OCI-M1 (cell line): ENCODE results near the gene SCG3.

Experiments used
- DNase-seq: peaks from one replicate; lab custom pipeline; 2025; lab: John Stamatoyannopoulos, UW

The SCG3 gene

DNA sequence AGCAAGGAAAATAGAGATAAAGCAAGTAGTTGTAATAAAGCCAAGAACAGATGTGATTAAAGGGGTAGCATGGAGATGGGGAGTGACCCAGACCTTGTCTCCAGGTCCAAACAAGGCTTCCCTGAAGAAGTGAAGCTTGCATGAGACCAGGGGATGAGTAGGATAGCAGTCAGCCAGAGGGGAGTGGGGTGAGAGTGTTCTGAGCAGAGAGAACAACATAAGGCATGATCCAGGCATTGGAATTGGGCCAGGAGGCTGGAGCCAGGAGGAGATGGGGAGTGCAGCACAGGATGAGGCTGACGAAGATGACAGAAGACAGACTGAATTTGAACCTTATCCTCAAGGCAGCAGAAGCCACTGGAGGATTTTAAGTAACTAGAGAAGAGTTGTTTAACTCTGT is 77.3 kb downstream of the SCG3 start:
- no peak for DNase-seq

DNA sequence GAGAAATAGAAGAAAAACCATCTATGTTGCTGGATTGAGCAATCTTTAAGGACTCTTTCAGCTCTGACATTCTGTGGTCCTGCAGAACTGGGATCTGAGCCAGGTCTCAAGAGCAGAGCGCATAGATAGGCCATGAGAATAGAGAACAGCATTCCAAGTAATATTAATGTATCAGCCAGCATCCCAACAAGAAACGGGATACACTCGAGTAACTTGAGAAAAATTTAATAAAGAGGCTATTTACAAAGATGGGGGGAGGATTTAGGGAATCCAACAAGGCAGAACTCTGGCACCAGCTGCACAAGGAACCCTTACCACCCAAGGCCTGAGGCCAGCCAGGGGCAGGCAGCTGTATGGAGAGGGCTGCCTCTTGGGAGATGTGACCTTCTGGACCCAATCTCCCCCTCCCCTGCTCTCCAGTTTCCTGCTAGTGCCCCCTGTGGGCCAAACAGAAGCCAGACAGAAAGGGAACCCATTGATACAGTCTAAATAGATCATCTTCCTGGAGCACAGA is 78.3 kb downstream of the SCG3 start:
- DNase-seq = peak; percentile 49

GRCh38 chr15:51760805-51761204 is 79.5 kb downstream of the SCG3 start:
- peak; percentile 9 for DNase-seq

GRCh38 chr15:51765751-51766150 is 84.4 kb downstream of the SCG3 start:
- DNase-seq = no peak

- DNase-seq = no peak
Measured at GRCh38 chr15:51766341-51766740, 85.0 kb downstream of the SCG3 start.

DNA sequence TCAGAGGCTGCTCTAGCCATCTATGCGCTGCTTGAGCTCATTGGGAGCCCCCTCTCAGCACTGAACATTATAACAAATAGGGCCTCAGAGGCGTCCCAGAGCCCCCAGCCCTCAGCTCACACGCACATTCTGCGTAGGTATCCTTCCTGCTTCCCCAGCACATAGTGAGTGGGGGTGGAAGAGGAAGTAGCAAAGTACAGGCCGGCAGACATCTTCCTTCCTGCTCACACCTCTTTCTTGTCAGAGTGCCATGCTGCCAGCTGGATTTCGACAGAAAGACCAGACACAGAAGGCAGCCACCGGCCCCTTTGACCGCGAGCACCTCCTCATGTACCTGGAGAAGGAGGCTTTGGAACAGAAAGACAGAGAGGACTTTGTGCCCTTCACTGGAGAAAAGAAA is 86.7 kb downstream of the SCG3 start:
- DNase-seq = no peak
